Lower lobe of right lung (tissue), 2 donors: ENCODE data around the gene CCDC88C. TPM values are rescaled to one million over a fixed set of nuclear protein-coding genes. Genes with fewer than 3 reads are reported as not detected.
A peak's percentile ranks its signal among the peaks of the same experiment; 100 is the strongest.

Experiments used
- ATAC-seq, 2 donors: fragments of 200-7000 bp; cut with Tn5 transposase; one replicate each; pipeline ENCODE4 v1.9.1; 2020 to 2022; ENCODE audit warnings: mild to moderate bottlenecking in 2 of 2, moderate library complexity in 2 of 2
- DNase-seq: peaks from one replicate; pipeline ENCODE4 v3.0.0-alpha.2; 2020
- H3K27ac ChIP-seq: fragments of 200-600 bp; one replicate; pipeline ENCODE4 v1.8.0; 2022
- H3K27me3 ChIP-seq: fragments of 200-600 bp; one replicate; pipeline ENCODE4 v1.8.0; 2022; ENCODE audit warnings: low read depth
- H3K36me3 ChIP-seq: fragments of 200-600 bp; one replicate; pipeline ENCODE4 v1.8.0; 2022; ENCODE audit warnings: mild to moderate bottlenecking
- H3K4me1 ChIP-seq: fragments of 200-600 bp; one replicate; pipeline ENCODE4 v1.8.0; 2022
- H3K4me3 ChIP-seq: fragments of 200-600 bp; one replicate; pipeline ENCODE4 v1.8.0; 2022; ENCODE audit warnings: mild to moderate bottlenecking
- H3K9me3 ChIP-seq: fragments of 200-600 bp; one replicate; pipeline ENCODE4 v1.8.0; 2022
- CTCF ChIP-seq: fragments of 200-600 bp; IDR thresholded peaks from one replicate; pipeline ENCODE4 v1.8.0; 2022; ENCODE audit warnings: antibody characterized with exemption, mild to moderate bottlenecking
- intact Hi-C: fragments of 100-400 bp; cut with DNase I; formaldehyde crosslinking; loops from one replicate; pipeline ENCODE4 v1.11.0; 2022
- total RNA-seq: library from RNA; stranded (reverse); fragmentation: NEBNext Ultra II Directional; extraction: Animal tissue kit (Norgen Biotek cat#: 25700); gene quantifications from one replicate; pipeline ENCODE4 v1.2.1, GENCODE V29; 2021
- donor health status: DM: no; HTN: yes; CAD: no; lungs with severe emphysema.

The CCDC88C gene
- total RNA-seq, 1 donor from 2014 or later: 45.8 TPM

- no peak for ATAC-seq
- Histone ChIP-seq H3K36me3 (no peaks in the 10 kb centered on the region), H3K27ac (peak overlapping the region; percentile 13), H3K4me3 (peak overlapping the region; percentile 27), H3K27me3 (no peaks in the 10 kb centered on the region), H3K4me1 (peaks cover 58% of the 10 kb centered on the region), H3K9me3 (no peaks in the 10 kb centered on the region)
- intact Hi-C loops: no loop called here
- DNase-seq: no peak
- TF ChIP-seq CTCF: no peak
These were observed 67.2 kb downstream of the CCDC88C start for GRCh38 chr14:91350483-91350812.

GRCh38 chr14:91349481-91350074 is 68.0 kb downstream of the CCDC88C start:
- intact Hi-C loops: no loop called here
- ATAC-seq (peak; percentile 26 to 42), DNase-seq (no peak)
- TF ChIP-seq CTCF: no peak
- H3K36me3 ChIP-seq: no peaks in the 10 kb centered on the region
- H3K9me3 ChIP-seq: no peaks in the 10 kb centered on the region
- peaks cover 58% of the 10 kb centered on the region for H3K4me1 ChIP-seq
- no peak overlapping the region for H3K4me3 ChIP-seq
- no peaks in the 10 kb centered on the region for H3K27me3 ChIP-seq
- peak overlapping the region; percentile 19 for H3K27ac ChIP-seq

GRCh38 chr14:91348845-91349465 is 68.7 kb downstream of the CCDC88C start:
- peak in 1 of 2 donors; percentile 3 for ATAC-seq
- H3K27ac ChIP-seq: peak overlapping the region; percentile 19
- no peak for TF ChIP-seq CTCF
- no peaks in the 10 kb centered on the region for H3K36me3 ChIP-seq
- H3K4me3 ChIP-seq: no peak overlapping the region
- intact Hi-C loops: no loop called here
- no peaks in the 10 kb centered on the region for H3K9me3 ChIP-seq
- no peak for DNase-seq
- H3K4me1 ChIP-seq: peaks cover 57% of the 10 kb centered on the region
- no peaks in the 10 kb centered on the region for H3K27me3 ChIP-seq

- DNase-seq (peak; percentile 21), ATAC-seq (no peak)
- no peaks in the 10 kb centered on the region for H3K27me3 ChIP-seq
- H3K4me1 ChIP-seq: peaks cover 36% of the 10 kb centered on the region
- intact Hi-C loops: no loop called here
- TF ChIP-seq CTCF: no peak
- peaks cover 6% of the 10 kb centered on the region for H3K36me3 ChIP-seq
- no peak overlapping the region for H3K4me3 ChIP-seq
- no peak overlapping the region for H3K27ac ChIP-seq
- no peaks in the 10 kb centered on the region for H3K9me3 ChIP-seq
These were observed 70.8 kb downstream of the CCDC88C start for GRCh38 chr14:91346838-91347173.

GRCh38 chr14:91344096-91344495 is 73.5 kb downstream of the CCDC88C start:
- DNase-seq: no peak
- TF ChIP-seq CTCF: no peak

More at GRCh38 chr14:91344096-91344495, 73.5 kb downstream of the CCDC88C start:
- intact Hi-C loops: no loop called here
- Histone ChIP-seq H3K9me3 (no peaks in the 10 kb centered on the region), H3K36me3 (peaks cover 23% of the 10 kb centered on the region), H3K4me3 (no peak overlapping the region), H3K27ac (no peak overlapping the region), H3K4me1 (peaks cover 12% of the 10 kb centered on the region), H3K27me3 (no peaks in the 10 kb centered on the region)
- ATAC-seq: no peak
